SK-N-SH (cell line): Measurements from ENCODE around the gene BTG4.

ENCODE experiments used
- CTCF ChIP-seq: fragments of 200-600 bp; sonication (generic); IDR thresholded peaks from 2 replicates; pipeline ENCODE4 v1.6.1; 2017; ENCODE audit warnings: antibody characterized with exemption, mild to moderate bottlenecking, moderate library complexity
- TAF1 ChIP-seq: IDR thresholded peaks from 2 replicates; pipeline ENCODE4 v1.6.1; 2012; ENCODE audit warnings: low read depth, mild to moderate bottlenecking, low read length, moderate library complexity, borderline replicate concordance

GRCh38 chr11:111459506-111460270, 52.5 kb downstream of the BTG4 start:
- no peak for TF ChIP-seq CTCF
- no peak for TF ChIP-seq TAF1
